GOT3 (cell line): ENCODE results near the gene SLC50A1.
A peak's percentile ranks its signal among the peaks of the same experiment; 100 is the strongest.

Experiments used
- DNase-seq: peaks from one replicate; lab custom pipeline; 2025; ENCODE audit warnings: mixed read lengths; lab: John Stamatoyannopoulos, UW

Gene SLC50A1

GRCh38 chr1:155170101-155170785 is 34.6 kb downstream of the SLC50A1 start:
- DNase-seq = no peak

GRCh38 chr1:155170806-155171205 is 35.2 kb downstream of the SLC50A1 start:
- DNase-seq = no peak

GRCh38 chr1:155171836-155172731 is 36.4 kb downstream of the SLC50A1 start:
- DNase-seq = no peak

GRCh38 chr1:155172732-155173477 is 37.3 kb downstream of the SLC50A1 start, which contains the start of gene KRTCAP2:
Gene KRTCAP2, minus strand, starts transcription at chr1:155173304. Its CDS starts 80 bp downstream, at chr1:155173224.
- DNase-seq = peak; percentile 78

- DNase-seq = no peak
Measured at GRCh38 chr1:155173478-155174323, 38.0 kb downstream of the SLC50A1 start, which contains the start of gene TRIM46. Gene TRIM46, plus strand, starts transcription at chr1:155173849. Its CDS starts 118 bp downstream, at chr1:155173967.

GRCh38 chr1:155174324-155175280 is 39.0 kb downstream of the SLC50A1 start:
- DNase-seq = no peak

GRCh38 chr1:155175281-155175926 is 39.8 kb downstream of the SLC50A1 start:
- DNase-seq = no peak

- no peak for DNase-seq
Measured at GRCh38 chr1:155175927-155176371, 40.3 kb downstream of the SLC50A1 start.

GRCh38 chr1:155176544-155177071 is 41.0 kb downstream of the SLC50A1 start:
- peak; percentile 59 for DNase-seq

- DNase-seq = no peak
Measured at GRCh38 chr1:155177192-155177917, 41.7 kb downstream of the SLC50A1 start.

GRCh38 chr1:155177918-155178281 is 42.2 kb downstream of the SLC50A1 start:
- no peak for DNase-seq

- no peak for DNase-seq
Measured at GRCh38 chr1:155178441-155179111, 42.9 kb downstream of the SLC50A1 start.

GRCh38 chr1:155179112-155180031 is 43.7 kb downstream of the SLC50A1 start:
- no peak for DNase-seq

GRCh38 chr1:155181371-155182051 is 45.9 kb downstream of the SLC50A1 start:
- no peak for DNase-seq

- no peak for DNase-seq
Measured at GRCh38 chr1:155182052-155182550, 46.4 kb downstream of the SLC50A1 start.

GRCh38 chr1:155183775-155184221 is 48.1 kb downstream of the SLC50A1 start:
- no peak for DNase-seq
